Retina (tissue), 1 donor: ENCODE data around the gene CLCN4.

Source experiments
- DNase-seq: peaks from one replicate; pipeline ENCODE4 v3.0.0-alpha.2; 2016

CLCN4 gene

DNA sequence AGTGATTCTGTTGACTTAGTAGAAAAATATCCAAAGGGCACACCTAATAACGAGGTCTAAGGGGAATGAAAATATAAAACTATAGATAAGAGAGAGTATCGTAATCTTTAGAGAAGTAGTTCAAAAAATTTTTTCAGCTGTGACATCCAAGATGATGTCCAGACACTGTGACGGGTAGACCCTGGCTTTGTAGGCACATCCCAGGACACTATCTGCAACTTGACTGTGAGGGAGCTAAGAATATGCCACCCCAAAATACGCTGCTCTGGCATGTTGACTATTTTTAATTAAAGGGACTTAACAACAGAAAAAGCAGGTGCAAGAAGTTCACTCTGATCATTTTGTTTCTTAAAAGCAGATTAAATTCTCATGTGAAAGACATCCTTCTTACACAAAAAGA is 89.5 kb downstream of the CLCN4 start:
- DNase-seq = no peak

DNA sequence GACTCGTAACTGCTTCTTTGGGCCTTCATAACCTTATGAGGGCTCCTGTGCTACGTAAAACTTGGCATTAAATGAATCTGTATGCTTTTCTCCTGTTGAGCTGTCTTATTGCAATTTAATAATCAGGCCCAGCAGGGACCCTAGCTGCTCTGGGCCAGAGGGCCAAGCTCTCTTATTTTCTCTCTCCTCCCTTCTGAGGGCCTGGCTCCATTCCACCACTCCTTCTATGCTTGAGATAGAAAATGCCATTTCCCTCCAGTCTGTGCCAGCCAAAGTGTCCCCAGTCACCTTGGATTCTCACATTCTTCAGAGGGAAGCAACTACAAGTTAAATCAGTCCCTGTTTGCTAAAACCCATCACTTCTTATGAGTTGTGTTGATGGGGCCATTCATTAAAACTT is 90.1 kb downstream of the CLCN4 start:
- DNase-seq = no peak

DNA sequence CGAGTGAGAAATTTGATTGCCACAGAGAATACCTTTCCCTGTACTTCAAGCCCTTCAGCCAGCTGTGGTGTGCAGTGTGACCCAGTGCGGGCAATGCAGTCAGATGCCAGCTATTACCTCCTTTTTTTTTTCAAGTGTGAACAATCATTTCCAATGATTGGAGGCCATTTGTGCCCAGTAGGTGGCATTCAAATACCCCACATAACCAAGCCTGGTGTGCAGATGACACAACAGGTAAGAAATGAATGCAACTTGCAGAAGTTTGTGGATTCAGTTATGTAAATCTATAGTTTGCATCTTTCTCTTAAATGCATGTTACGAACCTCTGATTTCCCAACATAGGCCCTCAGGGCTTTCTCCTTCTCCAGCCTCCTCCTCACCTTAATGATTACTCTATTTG is 98.0 kb downstream of the CLCN4 start:
- no peak for DNase-seq

DNA sequence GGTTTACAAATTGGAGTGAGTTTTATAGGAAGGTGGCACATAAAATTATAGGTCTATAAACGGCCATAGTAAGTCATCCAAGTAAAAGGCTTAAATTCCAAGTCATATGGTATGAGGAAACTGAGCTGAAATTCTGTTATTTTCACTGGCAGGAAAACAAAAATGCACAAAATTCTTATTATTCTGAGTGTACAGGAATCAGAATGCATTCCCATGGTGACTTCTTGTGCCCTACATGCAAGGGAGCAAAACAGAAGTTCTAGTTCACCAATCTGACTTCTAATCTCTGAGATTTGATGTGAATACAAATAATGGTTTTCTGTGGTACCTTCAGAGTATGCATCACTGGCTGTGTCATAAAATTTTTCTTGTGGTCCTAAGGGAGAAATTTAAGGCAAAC is 102.9 kb downstream of the CLCN4 start:
- DNase-seq = no peak

DNA sequence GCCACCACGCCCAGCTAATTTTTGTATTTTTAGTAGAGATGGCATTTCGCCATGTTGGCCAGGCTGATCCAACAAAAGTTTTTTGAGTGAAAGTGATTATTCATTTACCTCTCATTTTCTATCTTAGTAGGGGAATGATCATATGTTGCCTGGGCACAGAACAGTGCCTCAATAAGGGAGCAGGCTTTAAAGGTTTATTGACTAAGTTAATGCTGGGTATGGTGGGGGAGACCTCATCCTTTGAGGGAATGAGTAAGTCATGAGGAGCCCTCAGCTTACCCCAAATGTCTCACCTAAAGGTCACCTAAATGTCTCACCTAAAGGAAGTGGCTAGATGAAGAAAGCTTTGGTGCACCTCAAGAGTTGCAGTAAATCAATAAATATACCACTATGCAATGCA is 109.0 kb downstream of the CLCN4 start:
- no peak for DNase-seq

DNA sequence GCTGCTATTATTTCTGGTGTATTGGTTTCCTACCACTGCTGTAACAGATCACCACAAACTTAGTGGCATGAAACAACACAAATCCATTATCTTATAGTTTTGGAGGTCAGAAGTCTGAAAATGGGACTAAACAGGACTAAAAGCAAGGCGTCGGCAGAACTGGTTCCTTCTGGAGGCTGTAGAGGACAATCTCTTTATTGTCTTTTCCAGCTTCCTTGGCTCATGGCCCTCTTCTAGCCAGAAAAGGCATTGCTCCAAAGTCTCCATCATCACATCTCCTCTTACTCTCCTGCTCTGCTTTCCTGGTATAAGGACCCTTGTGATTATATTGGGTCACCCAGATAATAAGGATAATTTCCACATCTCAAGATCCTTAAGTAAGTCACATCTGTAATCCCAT is 121.9 kb downstream of the CLCN4 start:
- DNase-seq = no peak

DNA sequence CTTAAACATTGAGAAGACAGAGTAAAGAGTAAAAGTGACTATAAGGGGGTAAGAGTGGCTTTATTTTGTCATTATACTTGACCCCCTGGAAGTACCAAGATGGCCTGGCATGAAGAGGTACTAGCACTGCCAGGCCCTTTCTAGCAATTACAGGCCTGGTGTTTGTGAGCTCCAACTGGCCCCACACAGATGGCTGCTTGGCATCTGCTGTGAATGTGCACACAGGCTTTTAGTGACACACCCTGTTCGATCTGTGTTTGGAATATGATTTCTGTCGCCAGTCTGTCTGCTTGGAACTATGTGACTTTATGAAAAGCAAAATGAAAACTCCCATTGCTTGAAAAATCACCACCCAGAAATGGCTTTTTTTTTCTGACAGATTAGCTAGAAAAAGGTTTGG is 123.3 kb downstream of the CLCN4 start:
- no peak for DNase-seq

DNA sequence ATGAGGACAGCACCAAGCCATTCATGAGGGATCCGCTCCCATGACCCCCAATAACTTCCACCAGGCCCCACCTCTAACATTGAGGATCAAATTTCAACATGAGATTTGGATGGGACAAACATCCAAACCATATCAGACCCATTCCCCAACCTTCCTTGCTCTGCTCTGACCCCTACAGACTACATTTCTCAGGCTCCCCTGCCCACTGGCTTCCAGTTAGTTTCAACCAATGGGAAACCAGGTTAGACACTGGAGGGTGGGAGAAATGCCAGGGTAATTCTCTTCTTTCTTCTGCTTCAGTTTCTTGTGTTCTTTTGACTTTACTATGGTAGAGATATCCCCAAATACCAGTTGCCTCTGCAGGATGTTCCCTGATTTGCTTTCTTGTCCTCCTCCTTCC is 125.7 kb downstream of the CLCN4 start:
- DNase-seq = no peak

DNA sequence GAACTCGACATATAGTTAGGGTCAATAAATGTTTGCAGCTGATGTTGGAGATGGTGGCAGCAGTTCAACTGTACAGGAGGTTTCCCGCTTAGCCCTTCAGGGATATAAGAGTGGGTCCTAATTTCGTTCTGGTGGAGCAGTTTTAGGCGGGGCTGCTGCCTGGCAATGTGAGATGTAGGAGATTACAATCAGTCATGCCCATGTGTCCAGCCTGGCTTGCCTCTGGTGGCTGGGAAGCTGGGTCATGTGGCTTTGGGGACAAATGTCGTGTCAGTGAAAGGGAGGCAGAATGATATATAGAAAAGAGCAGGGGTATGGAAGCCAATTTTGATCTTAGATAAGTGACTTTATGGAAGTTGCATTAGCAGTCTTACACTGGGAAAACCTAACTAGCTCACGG is 129.4 kb downstream of the CLCN4 start:
- no peak for DNase-seq
